ENCODE results near the gene NUP214. TPM values are rescaled to one million over a fixed set of nuclear protein-coding genes. Genes with fewer than 3 reads are reported as not detected.
"Not testable (repeated sequence)": the region's sequence is repeated elsewhere in the genome, so short reads cannot be mapped to it uniquely, and the experiment has no call there.

Gene NUP214
- total RNA-seq, 2 experiments from 2014 or later, result 45.5 to 49.9 TPM

DNA sequence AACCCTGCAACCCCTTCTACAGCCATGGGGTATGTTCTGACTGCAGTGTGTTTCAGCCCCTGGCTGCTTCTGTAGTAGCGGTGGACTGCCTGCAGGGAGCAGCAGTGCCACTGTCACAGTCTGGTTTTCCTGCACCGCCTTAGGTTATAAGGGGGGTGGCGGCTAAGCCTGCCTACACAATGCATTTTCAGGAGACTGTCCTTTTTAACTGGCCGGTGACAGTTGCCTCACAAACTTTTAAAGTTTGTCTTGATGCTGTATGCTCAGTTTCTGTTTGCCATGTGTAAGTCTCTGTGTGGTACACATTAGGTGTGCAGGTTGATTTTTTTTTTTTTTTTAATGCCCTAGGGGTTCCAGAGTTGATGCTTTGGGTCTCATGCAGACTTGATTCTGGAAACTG, 53.0 kb downstream of the NUP214 start:
- ChIA-PET CTCF (interaction anchor here (0.6 to 8.0 kb wide), 20 partner anchors 9 to 342 kb away, joined by 3 to 198 read pairs (median 4); no protein-coding TSS in a partner anchor), POLR2A (no interaction called here)
- H3K27me3 Mint-ChIP-seq, result no peaks in the 10 kb centered on the region
- H3K27ac Mint-ChIP-seq, result no peak overlapping the region
- H3K4me3 Mint-ChIP-seq, result no peak overlapping the region
- intact Hi-C loops (cut with micrococcal nuclease), result loop anchor here (1.0 to 5.0 kb wide), 3 partner anchors 74 to 158 kb away; no protein-coding TSS in a partner anchor
- H3K4me1 Mint-ChIP-seq (ENCODE audit: low read depth), result peaks cover 5% of the 10 kb centered on the region
- no peaks in the 10 kb centered on the region for H3K9me3 Mint-ChIP-seq
- H3K36me3 Mint-ChIP-seq, result peaks cover 47% of the 10 kb centered on the region
- DNase-seq, result peak; percentile 84

GRCh38 chr9:131178926-131179325, 53.5 kb downstream of the NUP214 start:
- H3K36me3 Mint-ChIP-seq, result peaks cover 44% of the 10 kb centered on the region
- no peak for DNase-seq
- intact Hi-C loops (cut with micrococcal nuclease), result loop anchor here (1.0 to 5.0 kb wide), 3 partner anchors 73 to 157 kb away; no protein-coding TSS in a partner anchor
- no peak overlapping the region for H3K27ac Mint-ChIP-seq
- no peaks in the 10 kb centered on the region for H3K9me3 Mint-ChIP-seq
- ChIA-PET POLR2A (no interaction called here), CTCF (interaction anchor here (0.6 to 8.0 kb wide), 13 partner anchors 10 to 341 kb away, joined by 3 to 198 read pairs (median 4); no protein-coding TSS in a partner anchor)
- H3K4me1 Mint-ChIP-seq (ENCODE audit: low read depth), result peaks cover 5% of the 10 kb centered on the region
- no peak overlapping the region for H3K4me3 Mint-ChIP-seq
- H3K27me3 Mint-ChIP-seq, result no peaks in the 10 kb centered on the region

- no peak for DNase-seq
- ChIA-PET POLR2A (no interaction called here), CTCF (interaction anchor here (0.6 to 8.0 kb wide), 10 partner anchors 9 to 883 kb away, joined by 3 to 198 read pairs (median 4); no protein-coding TSS in a partner anchor)
- Mint-ChIP-seq H3K27ac (no peak overlapping the region), H3K27me3 (no peaks in the 10 kb centered on the region), H3K4me1 (ENCODE audit: low read depth) (peaks cover 5% of the 10 kb centered on the region), H3K4me3 (no peak overlapping the region), H3K36me3 (peaks cover 41% of the 10 kb centered on the region), H3K9me3 (no peaks in the 10 kb centered on the region)
- intact Hi-C loops (cut with micrococcal nuclease), result loop anchor here (5.0 kb wide), 2 partner anchors 73 to 93 kb away; no protein-coding TSS in a partner anchor
Measured at GRCh38 chr9:131179561-131180219, 54.3 kb downstream of the NUP214 start.

- DNase-seq, result no peak
- Mint-ChIP-seq H3K9me3 (no peaks in the 10 kb centered on the region), H3K27ac (no peak overlapping the region), H3K4me1 (ENCODE audit: low read depth) (peaks cover 6% of the 10 kb centered on the region), H3K4me3 (no peak overlapping the region), H3K27me3 (no peaks in the 10 kb centered on the region), H3K36me3 (peaks cover 37% of the 10 kb centered on the region)
- intact Hi-C loops (cut with micrococcal nuclease), result no loop called here
- CTCF ChIA-PET, result interaction anchor here (0.6 to 8.0 kb wide), 7 partner anchors 8 to 882 kb away, joined by 3 to 198 read pairs (median 4); no protein-coding TSS in a partner anchor
- POLR2A ChIA-PET, result no interaction called here
Measured at GRCh38 chr9:131180454-131180853, 55.1 kb downstream of the NUP214 start.

DNA sequence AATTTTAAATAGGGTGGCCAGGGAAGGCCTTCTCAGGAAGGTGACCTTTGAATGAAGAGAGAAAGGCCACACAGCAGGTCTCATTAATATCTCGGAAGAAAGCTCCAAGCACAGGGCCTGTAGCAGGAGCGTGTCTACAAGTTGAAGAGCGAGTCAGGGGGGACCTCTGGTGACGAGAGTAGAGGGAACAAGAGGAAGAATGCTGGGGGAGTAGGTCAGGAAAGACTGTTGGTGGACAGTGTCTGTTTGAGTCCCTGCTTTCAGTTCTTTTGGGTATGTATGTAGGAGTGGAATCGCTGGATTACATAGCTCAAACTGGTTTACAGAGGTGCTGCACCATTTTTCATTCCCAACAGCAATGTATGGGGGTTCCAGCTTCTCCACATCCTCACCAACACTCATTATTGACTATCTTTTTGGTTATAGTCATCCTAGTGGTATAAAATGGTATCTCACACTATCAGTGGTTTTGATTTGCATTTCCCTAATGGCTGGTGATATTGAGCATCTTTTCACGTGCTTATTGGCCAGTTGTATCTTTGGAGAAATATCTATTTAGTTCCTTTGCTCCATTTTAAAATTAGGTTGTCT, 55.8 kb downstream of the NUP214 start:
- no peak for DNase-seq
- ChIA-PET POLR2A (no interaction called here), CTCF (interaction anchor here (0.7 to 8.0 kb wide), 7 partner anchors 15 to 169 kb away, joined by 3 to 198 read pairs (median 3); no protein-coding TSS in a partner anchor)
- Mint-ChIP-seq H3K27ac (no peak overlapping the region), H3K9me3 (no peaks in the 10 kb centered on the region), H3K27me3 (no peaks in the 10 kb centered on the region), H3K4me1 (ENCODE audit: low read depth) (peaks cover 7% of the 10 kb centered on the region), H3K36me3 (peaks cover 35% of the 10 kb centered on the region), H3K4me3 (no peak overlapping the region)
- intact Hi-C loops (cut with micrococcal nuclease), result no loop called here

DNA sequence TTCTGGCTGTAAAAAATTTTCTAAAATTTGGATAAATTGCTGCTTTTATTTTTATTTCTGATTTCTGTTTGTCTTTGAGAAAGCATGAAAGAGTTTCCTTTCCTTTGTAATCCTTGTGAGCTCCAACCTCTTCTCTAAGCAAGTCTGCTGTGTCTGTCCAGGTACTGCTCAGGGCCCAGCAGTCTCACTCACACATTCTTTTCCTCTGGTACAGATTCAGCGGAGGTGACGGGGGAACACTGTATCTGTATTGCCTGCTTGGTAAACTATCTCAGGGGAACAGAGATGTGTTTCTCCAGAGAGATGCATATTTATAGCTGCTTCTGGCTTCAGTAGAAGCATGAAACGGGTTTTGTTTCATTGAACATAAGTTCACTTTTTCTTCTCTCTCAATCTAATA, 60.5 kb downstream of the NUP214 start:
- intact Hi-C loops (cut with micrococcal nuclease), result no loop called here
- no peaks in the 10 kb centered on the region for H3K9me3 Mint-ChIP-seq

DNA sequence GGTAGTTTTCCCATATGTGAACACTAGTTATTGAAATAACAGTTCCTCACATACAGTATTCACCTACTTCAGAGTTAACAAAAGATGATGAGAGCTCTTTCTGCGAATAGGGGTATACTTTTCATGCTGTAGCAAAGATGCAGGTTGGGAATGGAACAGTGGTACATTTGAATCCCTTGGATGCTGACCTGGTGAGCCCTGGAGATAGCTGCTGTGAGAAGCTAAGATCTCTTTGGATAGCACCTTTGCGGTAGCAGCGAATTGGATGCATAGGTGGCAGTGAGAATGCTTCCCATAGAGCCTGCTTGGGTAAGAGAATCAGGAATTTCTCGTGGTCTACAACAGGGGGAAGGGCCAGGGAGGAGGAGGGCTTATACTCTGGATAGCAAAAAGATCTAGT, 61.2 kb downstream of the NUP214 start:
- H3K27me3 Mint-ChIP-seq, result no peaks in the 10 kb centered on the region
- peaks cover 8% of the 10 kb centered on the region for H3K4me1 Mint-ChIP-seq (ENCODE audit: low read depth)
- ChIA-PET POLR2A (no interaction called here), CTCF (interaction anchor here (1.1 kb wide), 1 partner anchor 149 kb away, joined by 4 read pairs; no protein-coding TSS in a partner anchor)
- H3K36me3 Mint-ChIP-seq, result peaks cover 52% of the 10 kb centered on the region
- H3K4me3 Mint-ChIP-seq, result no peak overlapping the region
- DNase-seq, result no peak
- intact Hi-C loops (cut with micrococcal nuclease), result no loop called here
- no peak overlapping the region for H3K27ac Mint-ChIP-seq
- no peaks in the 10 kb centered on the region for H3K9me3 Mint-ChIP-seq

More for the DNA sequence above, 60.5 kb downstream of the NUP214 start:
- DNase-seq, result no peak
- peaks cover 10% of the 10 kb centered on the region for H3K4me1 Mint-ChIP-seq (ENCODE audit: low read depth)
- POLR2A ChIA-PET, result no interaction called here
- peaks cover 51% of the 10 kb centered on the region for H3K36me3 Mint-ChIP-seq
- CTCF ChIA-PET, result interaction anchor here (1.1 kb wide), 1 partner anchor 150 kb away, joined by 4 read pairs; no protein-coding TSS in a partner anchor
- no peak overlapping the region for H3K4me3 Mint-ChIP-seq
- no peak overlapping the region for H3K27ac Mint-ChIP-seq
- H3K27me3 Mint-ChIP-seq, result no peaks in the 10 kb centered on the region

- no peak overlapping the region for H3K4me3 Mint-ChIP-seq
- H3K27ac Mint-ChIP-seq, result no peak overlapping the region
- H3K36me3 Mint-ChIP-seq, result peaks cover 47% of the 10 kb centered on the region
- ChIA-PET POLR2A (no interaction called here), CTCF (interaction anchor here (1.4 kb wide), 1 partner anchor 8 kb away, joined by 4 read pairs; no protein-coding TSS in a partner anchor)
- DNase-seq, result no peak
- intact Hi-C loops (cut with micrococcal nuclease), result no loop called here
- H3K9me3 Mint-ChIP-seq, result no peaks in the 10 kb centered on the region
- no peaks in the 10 kb centered on the region for H3K27me3 Mint-ChIP-seq
- peaks cover 8% of the 10 kb centered on the region for H3K4me1 Mint-ChIP-seq (ENCODE audit: low read depth)
Measured at GRCh38 chr9:131187957-131188356, 62.6 kb downstream of the NUP214 start.

DNA sequence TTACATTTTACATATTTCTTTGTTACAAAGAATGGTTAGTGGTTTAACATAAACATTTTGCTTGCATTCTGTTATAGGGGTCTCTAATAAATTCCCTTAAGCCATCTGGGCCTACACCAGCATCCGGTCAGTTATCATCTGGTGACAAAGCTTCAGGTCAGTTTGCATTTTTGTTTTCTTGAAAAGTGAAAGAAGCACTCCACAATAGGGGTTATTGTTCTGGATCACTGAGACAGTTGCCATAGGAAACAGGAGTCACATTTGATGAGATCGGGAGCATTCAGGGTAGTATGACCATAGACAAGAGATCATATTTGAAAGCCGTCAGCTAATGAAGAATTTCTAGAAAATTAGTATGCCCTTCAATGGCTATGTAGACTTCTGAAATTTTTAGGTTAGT, 63.6 kb downstream of the NUP214 start:
- peaks cover 50% of the 10 kb centered on the region for H3K36me3 Mint-ChIP-seq
- DNase-seq, result no peak
- H3K27me3 Mint-ChIP-seq, result no peaks in the 10 kb centered on the region
- peaks cover 8% of the 10 kb centered on the region for H3K4me1 Mint-ChIP-seq (ENCODE audit: low read depth)
- H3K4me3 Mint-ChIP-seq, result no peak overlapping the region
- intact Hi-C loops (cut with micrococcal nuclease), result no loop called here
- ChIA-PET CTCF (interaction anchor here (1.4 to 1.8 kb wide), 2 partner anchors 9 to 11 kb away, joined by 4 read pairs; no protein-coding TSS in a partner anchor), POLR2A (no interaction called here)
- H3K27ac Mint-ChIP-seq, result no peak overlapping the region
- no peaks in the 10 kb centered on the region for H3K9me3 Mint-ChIP-seq

GRCh38 chr9:131190191-131190590, 64.8 kb downstream of the NUP214 start:
- CTCF ChIA-PET, result interaction anchor here (1.8 kb wide), 1 partner anchor 13 kb away, joined by 4 read pairs; no protein-coding TSS in a partner anchor
- Mint-ChIP-seq H3K27ac (no peak overlapping the region), H3K27me3 (no peaks in the 10 kb centered on the region), H3K4me3 (no peak overlapping the region), H3K9me3 (no peaks in the 10 kb centered on the region), H3K4me1 (ENCODE audit: low read depth) (peaks cover 8% of the 10 kb centered on the region), H3K36me3 (peaks cover 54% of the 10 kb centered on the region)
- no peak for DNase-seq
- POLR2A ChIA-PET, result no interaction called here
- intact Hi-C loops (cut with micrococcal nuclease), result no loop called here

DNA sequence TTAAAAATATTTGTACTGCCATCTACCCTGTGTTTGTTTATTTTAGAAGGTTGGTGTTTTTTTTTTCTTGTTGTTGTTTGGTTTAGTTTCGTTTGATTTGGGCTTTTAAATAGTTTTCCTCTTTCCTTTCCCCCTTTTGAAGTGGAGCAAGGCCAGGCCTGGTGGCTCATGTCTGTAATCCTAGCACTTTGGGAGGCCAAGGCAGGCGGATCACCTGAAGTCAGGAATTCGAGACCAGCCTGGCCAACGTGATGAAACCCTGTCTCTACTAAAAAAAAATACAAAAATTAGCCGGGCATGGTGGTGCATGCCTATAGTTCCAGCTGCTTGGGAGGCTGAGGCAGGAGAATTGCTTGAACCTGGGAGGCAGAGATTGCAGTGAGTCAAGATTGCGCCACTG, 65.6 kb downstream of the NUP214 start:
- H3K9me3 Mint-ChIP-seq; H3K4me1 Mint-ChIP-seq (ENCODE audit: low read depth); intact Hi-C loops (cut with micrococcal nuclease); POLR2A ChIA-PET; H3K27me3 Mint-ChIP-seq; H3K4me3 Mint-ChIP-seq; H3K27ac Mint-ChIP-seq; DNase-seq: not testable (repeated sequence)
- H3K36me3 Mint-ChIP-seq, result peaks cover 54% of the 10 kb centered on the region
- CTCF ChIA-PET, result interaction anchor here (1.2 kb wide), 1 partner anchor 146 kb away, joined by 4 read pairs; no protein-coding TSS in a partner anchor

- no peak for DNase-seq
- ChIA-PET POLR2A (no interaction called here), CTCF (interaction anchor here (1.2 kb wide), 1 partner anchor 145 kb away, joined by 4 read pairs; no protein-coding TSS in a partner anchor)
- Mint-ChIP-seq H3K36me3 (peaks cover 51% of the 10 kb centered on the region), H3K9me3 (no peaks in the 10 kb centered on the region), H3K27ac (no peak overlapping the region), H3K27me3 (no peaks in the 10 kb centered on the region), H3K4me3 (no peak overlapping the region), H3K4me1 (ENCODE audit: low read depth) (peaks cover 6% of the 10 kb centered on the region)
- intact Hi-C loops (cut with micrococcal nuclease), result no loop called here
Measured at GRCh38 chr9:131191857-131192256, 66.5 kb downstream of the NUP214 start.

All from activated CD4-positive, alpha-beta memory T cell treated with anti-CD3 and anti-CD28 coated beads for 36 hours (primary cell).